Skeletal muscle tissue (tissue), 4 donors: Measurements from ENCODE around the gene PVALEF. TPM values are rescaled to one million over a fixed set of nuclear protein-coding genes. Genes with fewer than 3 reads are reported as not detected.

ENCODE experiments used
- H3K27ac ChIP-seq: one replicate; pipeline ENCODE4 v1.7.0; 2013; ENCODE audit warnings: mild to moderate bottlenecking, low read depth, low read length, inconsistent platforms
- H3K27me3 ChIP-seq, 3 donors: one replicate each; pipeline ENCODE4 v1.7.0; 2013; ENCODE audit warnings: low read length in 3 of 3; ENCODE audit not compliant: control insufficient read depth in 3 of 3, insufficient read depth in 3 of 3
- H3K36me3 ChIP-seq, 3 donors: one replicate each; pipeline ENCODE4 v1.7.0; 2013; ENCODE audit warnings: low read length in 3 of 3; ENCODE audit not compliant: control insufficient read depth in 3 of 3, insufficient read depth in 3 of 3
- H3K4me1 ChIP-seq, 3 donors: one replicate each; pipeline ENCODE4 v1.7.0; 2013; ENCODE audit warnings: low read length in 3 of 3, mild to moderate bottlenecking in 3 of 3; ENCODE audit not compliant: control insufficient read depth in 3 of 3, insufficient read depth in 3 of 3
- H3K4me3 ChIP-seq, 3 donors: one replicate each; pipeline ENCODE4 v1.7.0; 2013; ENCODE audit warnings: low read length in 3 of 3
- H3K9ac ChIP-seq, 3 donors: one replicate each; pipeline ENCODE4 v1.7.0; 2013; ENCODE audit warnings: low read length in 3 of 3, mild to moderate bottlenecking in 3 of 3, moderate library complexity in 2 of 3, low read depth in 1 of 3
- H3K9me3 ChIP-seq, 3 donors: one replicate each; pipeline ENCODE4 v1.7.0; 2013; ENCODE audit warnings: low read length in 3 of 3; ENCODE audit not compliant: control insufficient read depth in 3 of 3
- total RNA-seq: library from RNA; depleted of rRNA; stranded (reverse); fragments of >200 nt; gene quantifications from one replicate; pipeline ENCODE4 v1.2.3, GENCODE V29; 2014
- donor health status: Osteomylitis.

PVALEF gene
- total RNA-seq, 1 donor from 2014 or later: not detected

- peaks cover 0 to 8% (median 2%) of the 10 kb centered on the region in 3 donors for H3K36me3 ChIP-seq
Measured at GRCh38 chr17:81193470-81194224, 28.3 kb downstream of the PVALEF start.

GRCh38 chr17:81194225-81194760 lies 29.0 kb downstream of the PVALEF start:
- Histone ChIP-seq H3K4me3 (no peak overlapping the region), H3K27ac (no peak overlapping the region), H3K9me3 (no peaks in the 10 kb centered on the region), H3K27me3 (no peaks in the 10 kb centered on the region), H3K36me3 (peaks cover 2 to 8% (median 4%) of the 10 kb centered on the region in 3 donors), H3K4me1 (peaks cover 0 to 3% (median 0%) of the 10 kb centered on the region in 3 donors), H3K9ac (no peak overlapping the region)

More at GRCh38 chr17:81193470-81194224, 28.3 kb downstream of the PVALEF start:
- H3K27me3 ChIP-seq: no peaks in the 10 kb centered on the region
- H3K27ac ChIP-seq: no peak overlapping the region
- H3K9ac ChIP-seq: no peak overlapping the region
- peaks cover 0 to 3% (median 0%) of the 10 kb centered on the region in 3 donors for H3K4me1 ChIP-seq
- H3K9me3 ChIP-seq: no peaks in the 10 kb centered on the region
- no peak overlapping the region for H3K4me3 ChIP-seq

- peaks cover 2 to 7% (median 6%) of the 10 kb centered on the region in 3 donors for H3K36me3 ChIP-seq
- no peak overlapping the region for H3K4me3 ChIP-seq
- peaks cover 0 to 3% (median 0%) of the 10 kb centered on the region in 3 donors for H3K4me1 ChIP-seq
- H3K27me3 ChIP-seq: no peaks in the 10 kb centered on the region
- no peak overlapping the region for H3K9ac ChIP-seq
- no peak overlapping the region for H3K27ac ChIP-seq
- no peaks in the 10 kb centered on the region for H3K9me3 ChIP-seq
Measured at GRCh38 chr17:81194941-81195901, 29.9 kb downstream of the PVALEF start.

GRCh38 chr17:81195941-81196495 lies 30.7 kb downstream of the PVALEF start:
- peaks cover 2 to 7% (median 6%) of the 10 kb centered on the region in 3 donors for H3K36me3 ChIP-seq
- H3K27ac ChIP-seq: no peak overlapping the region
- H3K27me3 ChIP-seq: no peaks in the 10 kb centered on the region
- H3K9me3 ChIP-seq: no peaks in the 10 kb centered on the region
- H3K9ac ChIP-seq: no peak overlapping the region
- H3K4me3 ChIP-seq: no peak overlapping the region
- H3K4me1 ChIP-seq: peaks cover 0 to 5% (median 0%) of the 10 kb centered on the region in 3 donors

GRCh38 chr17:81196505-81197408 lies 31.4 kb downstream of the PVALEF start:
- no peak overlapping the region for H3K9ac ChIP-seq
- no peak overlapping the region for H3K4me3 ChIP-seq
- H3K9me3 ChIP-seq: no peaks in the 10 kb centered on the region
- peaks cover 0 to 7% (median 6%) of the 10 kb centered on the region in 3 donors for H3K36me3 ChIP-seq
- peaks cover 0 to 5% (median 0%) of the 10 kb centered on the region in 3 donors for H3K4me1 ChIP-seq
- no peak overlapping the region for H3K27ac ChIP-seq
- no peaks in the 10 kb centered on the region for H3K27me3 ChIP-seq

- no peak overlapping the region for H3K27ac ChIP-seq
- no peak overlapping the region for H3K4me3 ChIP-seq
- no peak overlapping the region for H3K9ac ChIP-seq
- H3K27me3 ChIP-seq: no peaks in the 10 kb centered on the region
- H3K36me3 ChIP-seq: peaks cover 0 to 7% (median 6%) of the 10 kb centered on the region in 3 donors
- H3K9me3 ChIP-seq: no peaks in the 10 kb centered on the region
- H3K4me1 ChIP-seq: peaks cover 0 to 5% (median 0%) of the 10 kb centered on the region in 3 donors
Measured at GRCh38 chr17:81197409-81197795, 32.1 kb downstream of the PVALEF start.

- Histone ChIP-seq H3K9ac (no peak overlapping the region), H3K27ac (no peak overlapping the region), H3K4me3 (no peak overlapping the region), H3K36me3 (peaks cover 0 to 7% (median 6%) of the 10 kb centered on the region in 3 donors), H3K27me3 (no peaks in the 10 kb centered on the region), H3K4me1 (peaks cover 0 to 5% (median 0%) of the 10 kb centered on the region in 3 donors), H3K9me3 (no peaks in the 10 kb centered on the region)
Measured at GRCh38 chr17:81197831-81198490, 32.7 kb downstream of the PVALEF start.

GRCh38 chr17:81198826-81199481 lies 33.6 kb downstream of the PVALEF start:
- Histone ChIP-seq H3K4me1 (peaks cover 0 to 5% (median 0%) of the 10 kb centered on the region in 3 donors), H3K9me3 (no peaks in the 10 kb centered on the region), H3K27me3 (no peaks in the 10 kb centered on the region), H3K4me3 (no peak overlapping the region), H3K27ac (no peak overlapping the region), H3K36me3 (peaks cover 0 to 9% (median 6%) of the 10 kb centered on the region in 3 donors), H3K9ac (no peak overlapping the region)
